GM12865 (cell line): Measurements from ENCODE around the gene NAA16.

Experiments
- DNase-seq: peaks from one replicate; pipeline ENCODE4 v3.0.0; 2010; ENCODE audit warnings: low read depth
- H3K4me3 ChIP-seq: 2 replicates; pipeline ENCODE4 v1.5.1; 2011; ENCODE audit warnings: mild to moderate bottlenecking, low read depth, low read length, control low read depth
- TF ChIP-seq, protein P1 (sequence below): IDR thresholded peaks from 2 replicates; pipeline ENCODE4 v1.5.1; 2011; ENCODE audit warnings: low read length, control low read depth, low read depth, inconsistent platforms; ENCODE audit not compliant: insufficient read depth; ENCODE audit errors: missing control alignments

NAA16 gene

DNA sequence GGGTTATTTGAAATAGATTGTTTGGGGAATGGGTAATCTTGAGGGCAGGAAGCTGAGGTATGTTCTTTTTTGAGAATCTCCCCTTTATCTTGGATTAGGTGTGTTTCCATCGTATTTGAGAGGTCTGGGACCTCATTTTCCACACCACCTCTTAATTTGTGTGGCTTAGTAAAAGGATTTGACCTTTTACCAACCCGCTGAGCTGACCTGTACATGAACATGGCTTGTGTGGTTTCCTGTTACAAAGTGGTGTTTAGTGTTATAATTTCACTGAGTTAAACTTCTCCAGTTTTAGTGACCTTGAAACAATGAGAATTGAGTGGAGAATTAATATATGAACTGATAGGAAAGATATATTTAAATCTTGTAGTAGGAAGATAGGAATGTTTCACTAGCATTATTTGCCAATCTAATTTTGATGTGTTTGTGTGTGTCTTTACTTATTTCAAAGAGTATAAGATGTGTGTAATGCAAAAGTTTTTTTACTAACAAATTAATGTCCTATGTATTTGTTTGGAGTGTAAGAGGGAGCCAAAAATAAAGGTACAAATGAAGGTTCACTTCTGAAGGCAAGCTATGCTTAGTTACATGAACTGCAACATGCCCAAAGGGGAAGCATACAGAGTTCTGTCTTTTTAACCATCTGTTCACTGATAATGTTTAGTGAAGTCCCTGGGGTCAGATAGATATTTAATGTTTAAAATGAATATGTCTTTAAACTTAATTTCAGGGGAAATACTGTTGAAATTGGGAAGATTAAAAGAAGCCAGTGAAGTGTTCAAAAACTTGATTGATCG lies 17.1 kb downstream of the NAA16 start:
- no peak overlapping the region for H3K4me3 ChIP-seq
- DNase-seq: no peak
- TF ChIP-seq, protein P1, sequence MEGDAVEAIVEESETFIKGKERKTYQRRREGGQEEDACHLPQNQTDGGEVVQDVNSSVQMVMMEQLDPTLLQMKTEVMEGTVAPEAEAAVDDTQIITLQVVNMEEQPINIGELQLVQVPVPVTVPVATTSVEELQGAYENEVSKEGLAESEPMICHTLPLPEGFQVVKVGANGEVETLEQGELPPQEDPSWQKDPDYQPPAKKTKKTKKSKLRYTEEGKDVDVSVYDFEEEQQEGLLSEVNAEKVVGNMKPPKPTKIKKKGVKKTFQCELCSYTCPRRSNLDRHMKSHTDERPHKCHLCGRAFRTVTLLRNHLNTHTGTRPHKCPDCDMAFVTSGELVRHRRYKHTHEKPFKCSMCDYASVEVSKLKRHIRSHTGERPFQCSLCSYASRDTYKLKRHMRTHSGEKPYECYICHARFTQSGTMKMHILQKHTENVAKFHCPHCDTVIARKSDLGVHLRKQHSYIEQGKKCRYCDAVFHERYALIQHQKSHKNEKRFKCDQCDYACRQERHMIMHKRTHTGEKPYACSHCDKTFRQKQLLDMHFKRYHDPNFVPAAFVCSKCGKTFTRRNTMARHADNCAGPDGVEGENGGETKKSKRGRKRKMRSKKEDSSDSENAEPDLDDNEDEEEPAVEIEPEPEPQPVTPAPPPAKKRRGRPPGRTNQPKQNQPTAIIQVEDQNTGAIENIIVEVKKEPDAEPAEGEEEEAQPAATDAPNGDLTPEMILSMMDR: no peak

DNA sequence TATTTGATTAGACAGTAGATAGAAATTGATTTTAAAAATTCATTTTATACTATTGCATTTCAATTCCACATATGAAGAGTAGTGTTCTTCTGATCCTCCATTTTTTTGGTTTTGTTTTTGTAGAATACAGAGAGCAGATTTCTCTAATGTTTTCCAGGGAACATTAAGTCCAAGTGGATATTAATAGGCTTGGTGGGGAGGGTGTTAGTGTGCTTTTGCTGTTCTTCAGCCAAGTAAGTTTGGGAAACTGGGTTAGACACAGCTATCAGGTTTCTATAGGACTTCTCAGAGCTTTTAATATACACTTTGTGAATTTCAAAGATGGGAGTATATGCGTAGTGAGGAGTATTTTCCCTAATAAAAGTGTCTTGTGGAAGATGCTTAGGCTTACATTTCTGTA lies 21.8 kb downstream of the NAA16 start:
- H3K4me3 ChIP-seq: no peak overlapping the region
- TF ChIP-seq, protein P1: no peak
- no peak for DNase-seq

DNA sequence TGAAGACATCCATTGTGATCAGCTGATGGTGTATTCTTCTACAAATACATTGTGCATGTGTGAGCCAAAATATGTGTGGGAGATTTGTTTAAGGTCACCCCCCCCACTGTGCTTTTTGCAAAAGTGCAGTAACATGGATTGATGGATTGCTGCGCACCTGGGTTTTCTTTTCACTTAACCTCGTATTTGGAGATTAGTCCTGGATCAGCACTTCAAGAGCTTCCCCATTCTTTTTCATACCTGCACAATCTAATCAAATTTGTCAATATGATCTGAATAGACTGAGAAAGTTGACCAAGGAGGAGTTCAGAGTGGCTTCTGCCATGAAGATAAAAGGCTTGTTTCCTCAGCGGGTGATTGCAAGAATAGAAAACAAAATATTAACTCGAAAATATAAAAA lies 23.7 kb downstream of the NAA16 start:
- DNase-seq: no peak
- H3K4me3 ChIP-seq: no peak overlapping the region
- TF ChIP-seq, protein P1: no peak

DNA sequence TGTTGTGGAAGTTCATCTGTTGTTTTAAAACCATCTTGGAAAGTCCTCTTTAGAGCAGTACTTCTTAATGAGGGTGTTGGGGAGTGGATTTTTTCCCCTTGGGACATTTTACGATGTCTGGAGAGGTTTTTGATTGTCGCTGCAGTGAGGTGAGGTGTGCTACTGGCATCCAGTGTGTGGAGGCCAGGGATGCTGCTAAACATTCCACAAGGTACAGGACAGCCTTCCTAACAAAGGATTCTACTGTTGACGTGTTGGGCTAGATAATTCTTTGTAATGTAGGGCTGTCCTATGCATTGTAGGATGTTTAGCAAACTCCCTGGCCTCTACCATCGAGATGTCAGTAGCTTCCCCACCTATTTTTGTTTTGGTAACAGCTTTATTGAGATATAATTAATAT lies 33.3 kb downstream of the NAA16 start:
- TF ChIP-seq, protein P1: no peak
- H3K4me3 ChIP-seq: no peak overlapping the region
- DNase-seq: no peak

DNA sequence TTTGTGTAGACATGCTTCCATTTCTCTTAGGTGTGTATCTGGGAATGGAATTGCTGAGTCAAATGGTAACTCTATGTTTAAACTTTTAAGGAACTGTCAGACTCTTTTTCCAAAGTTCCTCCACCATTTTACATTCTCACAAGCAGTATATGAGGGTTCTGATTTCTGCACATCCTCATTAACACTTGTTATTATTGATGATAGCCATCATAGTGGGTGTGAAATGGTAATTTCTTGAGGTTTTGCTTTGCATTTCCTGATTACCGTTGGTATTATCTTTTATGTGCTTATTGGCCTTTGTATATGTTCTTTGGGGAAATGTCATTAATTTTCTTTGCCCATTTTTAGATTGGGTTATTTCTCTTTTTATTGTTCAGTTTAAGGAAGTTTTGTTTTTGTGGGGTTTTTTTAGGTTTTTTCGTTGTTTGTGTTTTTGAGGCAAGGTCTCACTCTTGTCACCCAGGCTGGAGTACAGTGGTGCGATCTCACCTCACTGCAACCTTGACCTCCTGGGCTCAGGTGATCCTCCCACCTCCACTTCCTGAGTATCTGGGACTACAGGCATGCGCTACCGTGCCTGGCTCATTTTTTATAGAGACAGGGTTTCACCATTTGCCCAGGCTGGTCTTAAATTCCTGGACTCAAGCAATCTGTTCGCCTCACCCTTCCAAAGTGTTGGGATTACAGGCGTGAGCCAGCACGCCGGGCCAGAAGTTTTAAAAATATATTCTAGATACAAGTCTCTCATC lies 34.3 kb downstream of the NAA16 start:
- TF ChIP-seq, protein P1: no peak
- DNase-seq: no peak
- no peak overlapping the region for H3K4me3 ChIP-seq

DNA sequence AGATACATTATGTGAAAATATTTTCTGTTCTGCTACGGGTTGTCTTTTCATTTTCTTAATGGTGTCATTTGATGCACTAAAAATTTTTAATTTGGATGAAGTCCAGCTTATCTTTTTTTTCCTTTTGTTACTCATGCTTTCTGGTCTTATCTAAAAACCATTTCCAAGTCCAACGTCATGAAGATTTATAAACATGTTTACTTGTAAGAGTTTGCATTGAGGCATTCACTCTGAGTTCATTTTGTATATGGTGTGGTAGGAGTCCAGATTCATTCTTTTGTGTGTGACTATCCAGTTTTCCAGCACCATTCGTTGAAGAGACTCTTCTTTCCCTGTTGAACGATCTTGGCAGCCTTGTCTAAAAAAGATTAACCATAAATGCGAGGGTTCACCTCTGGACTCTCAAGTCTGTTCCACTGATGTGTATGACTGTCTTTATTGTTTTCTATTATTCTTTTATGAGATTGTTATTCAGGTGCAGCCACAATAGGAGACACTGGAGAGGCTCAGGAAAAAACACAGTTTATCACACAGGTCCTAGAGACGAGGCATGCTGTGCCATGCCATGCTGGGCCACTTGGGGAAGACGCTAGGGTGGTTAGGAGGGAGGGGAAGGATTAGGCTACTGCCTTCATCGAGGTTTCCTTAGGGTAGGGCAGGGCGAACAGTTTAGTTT lies 35.0 kb downstream of the NAA16 start:
- H3K4me3 ChIP-seq: no peak overlapping the region
- no peak for DNase-seq
- TF ChIP-seq, protein P1: no peak
